NT2/D1 (cell line): Measurements from ENCODE around the gene ACVR1.

Experiments used
- YY1 ChIP-seq: IDR thresholded peaks from 2 replicates; pipeline ENCODE4 v1.6.1; 2011; ENCODE audit not compliant: insufficient read length, insufficient read depth
- ZNF274 ChIP-seq: IDR thresholded peaks from 2 replicates; pipeline ENCODE4 v1.6.1; 2011; ENCODE audit warnings: mild to moderate bottlenecking, low read depth, low read length

DNA sequence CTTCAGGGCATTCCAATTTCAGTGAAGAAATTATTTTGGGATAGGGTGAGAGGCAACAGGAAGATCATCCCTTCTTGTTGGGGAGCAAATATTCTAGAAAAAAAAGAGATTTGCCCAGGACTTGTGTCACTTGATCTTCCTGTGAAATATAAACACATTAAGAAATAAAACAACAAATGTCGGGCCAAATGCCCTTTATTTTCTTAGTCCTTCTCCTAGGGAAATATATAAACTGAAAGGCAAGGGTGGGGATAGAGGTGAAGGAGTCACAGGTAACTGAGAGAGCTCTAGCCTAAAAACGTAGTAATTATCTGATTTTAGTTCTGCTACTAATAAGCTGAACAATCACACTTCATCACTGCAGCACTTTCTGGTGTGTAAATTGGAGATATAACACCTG is 142.9 kb downstream of the ACVR1 start:
- no peak for TF ChIP-seq ZNF274
- TF ChIP-seq YY1: no peak
